B cell (primary cell): ENCODE data around the gene CCNDBP1. TPM values are rescaled to one million over a fixed set of nuclear protein-coding genes. Genes with fewer than 3 reads are reported as not detected.

Experiments
- ATAC-seq: fragments of 200-7000 bp; cut with Tn5 transposase; one replicate; pipeline ENCODE4 v1.10.0; 2021; ENCODE audit warnings: low read depth, mild to moderate bottlenecking, moderate number of reproducible peaks, moderate library complexity
- CTCF ChIA-PET: fragments of 350-600 bp; sonication (Branson Sonifier 250); formaldehyde crosslinking; loops from one replicate; lab custom pipeline; 2021; ENCODE audit warnings: antibody characterized with exemption, inconsistent platforms; lab: Charles Lee
- POLR2A ChIA-PET: fragments of 350-600 bp; sonication (Branson Sonifier 250); formaldehyde crosslinking; loops from one replicate; lab custom pipeline; 2021; ENCODE audit warnings: antibody characterized with exemption; lab: Charles Lee
- DNase-seq: peaks from one replicate; pipeline ENCODE4 v3.0.0; 2013
- H2AFZ ChIP-seq: 2 replicates; pipeline ENCODE4 v1.6.1; 2012; ENCODE audit warnings: mild to moderate bottlenecking, low read depth, low read length; ENCODE audit not compliant: insufficient read depth, poor library complexity, severe bottlenecking
- H3K27ac ChIP-seq, 2 donors: 1 replicate in 1 of 2; 2 replicates in 1 of 2; pipeline ENCODE4 v1.5.1; 2012 to 2013; ENCODE audit warnings: low read length in 2 of 2, mild to moderate bottlenecking in 2 of 2, moderate library complexity in 1 of 2
- H3K27me3 ChIP-seq, 4 experiments: fragments of 200-600 bp in 1 of 4; sonication (generic) in 1 of 4; replicated peaks in 1 of 4; 1 replicate in 2 of 4; 2 replicates in 2 of 4; pipeline versions ENCODE4 v1.6.1 to v1.7.0; 2013 to 2016; ENCODE audit warnings: low read length in 3 of 4, mild to moderate bottlenecking in 2 of 4, mixed read lengths in 1 of 4, moderate library complexity in 1 of 4; ENCODE audit not compliant: insufficient read depth in 4 of 4, control insufficient read depth in 3 of 4; ENCODE audit errors: control extremely low read depth in 1 of 4
- H3K36me3 ChIP-seq, 2 experiments: replicated peaks in 1 of 2; 1 replicate in 1 of 2; 2 replicates in 1 of 2; pipeline versions ENCODE4 v1.6.1 to v1.7.1; 2013; ENCODE audit warnings: low read length in 1 of 2; ENCODE audit not compliant: insufficient read depth in 2 of 2, control insufficient read depth in 1 of 2; ENCODE audit errors: control extremely low read depth in 1 of 2, extremely low read depth in 1 of 2
- H3K4me1 ChIP-seq, 2 donors: fragments of 200-600 bp in 1 of 2; sonication (generic) in 1 of 2; 1 replicate in 1 of 2; 2 replicates in 1 of 2; pipeline versions ENCODE4 v1.5.1 to v1.6.1; 2013 to 2017; ENCODE audit warnings: low read length in 2 of 2; ENCODE audit not compliant: control insufficient read depth in 2 of 2, insufficient read depth in 2 of 2
- H3K4me2 ChIP-seq: replicated peaks from 2 replicates; pipeline ENCODE3; 2012; ENCODE audit warnings: mild to moderate bottlenecking, low read depth, low read length; ENCODE audit not compliant: poor library complexity, severe bottlenecking
- H3K4me3 ChIP-seq, 5 experiments: fragments of 200-600 bp in 1 of 5; sonication (generic) in 1 of 5; 1 replicate in 3 of 5; 2 replicates in 2 of 5; pipeline versions ENCODE4 v1.5.1 to v1.7.0; 2011 to 2016; ENCODE audit warnings: low read length in 4 of 5, mild to moderate bottlenecking in 4 of 5, low read depth in 2 of 5, control low read depth in 1 of 5, moderate library complexity in 1 of 5; ENCODE audit not compliant: insufficient read depth in 1 of 5; ENCODE audit errors: control extremely low read depth in 1 of 5, extremely low read depth in 1 of 5
- H3K79me2 ChIP-seq: fragments of 200-600 bp; sonication (generic); one replicate; pipeline ENCODE4 v1.6.0; 2016; ENCODE audit warnings: low read length; ENCODE audit not compliant: control insufficient read depth, insufficient read depth
- H3K9ac ChIP-seq: fragments of 200-600 bp; sonication (generic); 2 replicates; pipeline ENCODE4 v1.6.1; 2017; ENCODE audit warnings: mild to moderate bottlenecking, low read length, moderate library complexity
- H3K9me3 ChIP-seq, 3 donors: one replicate each; pipeline versions ENCODE4 v1.6.1 to v1.7.1; 2013; ENCODE audit warnings: low read length in 2 of 3; ENCODE audit not compliant: control insufficient read depth in 2 of 3, insufficient read depth in 1 of 3; ENCODE audit errors: control extremely low read depth in 1 of 3
- H4K20me1 ChIP-seq: 2 replicates; pipeline ENCODE4 v1.6.0; 2012; ENCODE audit warnings: mild to moderate bottlenecking, low read length; ENCODE audit not compliant: insufficient read depth, control insufficient read depth, poor library complexity, severe bottlenecking
- H3K27ac Mint-ChIP-seq: one replicate; pipeline ENCODE4 v1.8.0; 2021; ENCODE audit warnings: mixed read lengths
- H3K27me3 Mint-ChIP-seq: one replicate; pipeline ENCODE4 v1.8.0; 2021; ENCODE audit warnings: mixed read lengths
- H3K4me1 Mint-ChIP-seq: one replicate; pipeline ENCODE4 v1.8.0; 2021; ENCODE audit warnings: mixed read lengths
- H3K4me3 Mint-ChIP-seq: one replicate; pipeline ENCODE4 v1.8.0; 2021; ENCODE audit warnings: mixed read lengths
- H3K9me3 Mint-ChIP-seq: one replicate; pipeline ENCODE4 v1.8.0; 2022; ENCODE audit warnings: mixed read lengths; ENCODE audit not compliant: insufficient read depth
- EZH2 ChIP-seq: IDR thresholded peaks from 2 replicates; pipeline ENCODE4 v1.6.1; 2012; ENCODE audit warnings: borderline replicate concordance, low read depth, mild to moderate bottlenecking, moderate library complexity, low read length; ENCODE audit not compliant: insufficient read depth, poor library complexity, severe bottlenecking
- WGBS: methylation state at CpG from one replicate; pipeline ENCODE4 v1.1.5; 2013; ENCODE audit warnings: missing lambda C conversion rate; ENCODE audit not compliant: insufficient coverage; 5-methylcytosine and 5-hydroxymethylcytosine counted together
- intact Hi-C: fragments of 100-400 bp; cut with micrococcal nuclease; formaldehyde crosslinking; loops from one replicate; pipeline ENCODE4 v1.10.0; 2022
- polyA minus RNA-seq: library from RNA; depleted of rRNA, polyadenylated mRNA; stranded (reverse); fragments of >200 nt; gene quantifications from 2 replicates; pipeline ENCODE4 v1.2.3, GENCODE V29; 2012
- polyA plus RNA-seq: library from polyadenylated mRNA; depleted of rRNA; stranded (reverse); fragments of >200 nt; gene quantifications from 2 replicates; pipeline ENCODE4 v1.2.3, GENCODE V29; 2012
- total RNA-seq, 2 donors: library from RNA; stranded (reverse); fragments of 120-200 nt in 1 of 2; gene quantifications; 1 replicate in 1 of 2; 2 replicates in 1 of 2; pipeline versions ENCODE4 v1.2.3 to v1.2.4, GENCODE V29; 2013 to 2022
- TF ChIP-seq, protein P1 (sequence below): fragments of 200-600 bp; IDR thresholded peaks from one replicate; pipeline ENCODE4 v1.8.0; 2022; ENCODE audit warnings: antibody characterized with exemption, mild to moderate bottlenecking

Gene CCNDBP1
- 113 and 116 TPM in 2 replicates for total RNA-seq
- 149 TPM for total RNA-seq (2013)
- 111 and 127 TPM in 2 replicates for polyA plus RNA-seq
- polyA minus RNA-seq, result 108 and 114 TPM in 2 replicates

- peak within 1 kb of the TSS; percentile 94 for H3K9ac ChIP-seq
- CTCF ChIA-PET, result interaction anchor here (1.0 to 1.7 kb wide), 4 partner anchors 12 to 100 kb away, joined by 3 to 8 read pairs (median 5); no protein-coding TSS in a partner anchor
- peak; percentile 92 for DNase-seq
- peak within 1 kb of the TSS; percentile 98 for H3K27ac Mint-ChIP-seq
- intact Hi-C loops, result loop anchor here (1.0 to 10.0 kb wide), 6 partner anchors 19 to 448 kb away; partner anchors contain the start of genes CDAN1, MAP1A, TMEM62 and TTBK2
- peaks cover 21 to 32% of the 10 kb centered on the region in 2 donors for H3K4me1 ChIP-seq
- peak within 1 kb of the TSS; percentile 87 to 94 for H3K27ac ChIP-seq
- H3K9me3 Mint-ChIP-seq, result no peaks in the 10 kb centered on the region
- peaks cover 39% of the 10 kb centered on the region for H3K79me2 ChIP-seq
- peak within 1 kb of the TSS; percentile 78 for H2AFZ ChIP-seq
- H3K4me3 Mint-ChIP-seq, result peak within 1 kb of the TSS; percentile 99
- H3K4me2 ChIP-seq, result peak within 1 kb of the TSS; percentile 91
- H3K27me3 Mint-ChIP-seq, result no peaks in the 10 kb centered on the region
- TF ChIP-seq EZH2, result no peak
- TF ChIP-seq, protein P1, sequence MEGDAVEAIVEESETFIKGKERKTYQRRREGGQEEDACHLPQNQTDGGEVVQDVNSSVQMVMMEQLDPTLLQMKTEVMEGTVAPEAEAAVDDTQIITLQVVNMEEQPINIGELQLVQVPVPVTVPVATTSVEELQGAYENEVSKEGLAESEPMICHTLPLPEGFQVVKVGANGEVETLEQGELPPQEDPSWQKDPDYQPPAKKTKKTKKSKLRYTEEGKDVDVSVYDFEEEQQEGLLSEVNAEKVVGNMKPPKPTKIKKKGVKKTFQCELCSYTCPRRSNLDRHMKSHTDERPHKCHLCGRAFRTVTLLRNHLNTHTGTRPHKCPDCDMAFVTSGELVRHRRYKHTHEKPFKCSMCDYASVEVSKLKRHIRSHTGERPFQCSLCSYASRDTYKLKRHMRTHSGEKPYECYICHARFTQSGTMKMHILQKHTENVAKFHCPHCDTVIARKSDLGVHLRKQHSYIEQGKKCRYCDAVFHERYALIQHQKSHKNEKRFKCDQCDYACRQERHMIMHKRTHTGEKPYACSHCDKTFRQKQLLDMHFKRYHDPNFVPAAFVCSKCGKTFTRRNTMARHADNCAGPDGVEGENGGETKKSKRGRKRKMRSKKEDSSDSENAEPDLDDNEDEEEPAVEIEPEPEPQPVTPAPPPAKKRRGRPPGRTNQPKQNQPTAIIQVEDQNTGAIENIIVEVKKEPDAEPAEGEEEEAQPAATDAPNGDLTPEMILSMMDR, result peak; percentile 67
- H3K4me1 Mint-ChIP-seq, result peaks cover 38% of the 10 kb centered on the region
- H3K4me3 ChIP-seq, result peak within 1 kb of the TSS; percentile 43 to 94 (median 75)
- no peaks in the 10 kb centered on the region for H3K27me3 ChIP-seq
- H3K36me3 ChIP-seq, result peaks cover 8 to 27% of the 10 kb centered on the region in 2 experiments
- H4K20me1 ChIP-seq, result peaks cover 29% of the 10 kb centered on the region
- POLR2A ChIA-PET, result interaction anchor here (0.8 to 1.7 kb wide), 2 partner anchors 100 to 178 kb away, joined by 3 to 5 read pairs; no protein-coding TSS in a partner anchor
- H3K9me3 ChIP-seq, result no peaks in the 10 kb centered on the region
- WGBS, result under 1% methylated on average over 55 of the region's 69 CpGs
- peak; percentile 93 for ATAC-seq
Measured at GRCh38 chr15:43185157-43186002, at the start of gene CCNDBP1. CCNDBP1 (plus strand) TSS chr15:43185403; CDS start chr15:43185499, 96 bp downstream.
